Panc1 (cell line): ENCODE results near the gene FBXW12.

Experiments used
- CTCF ChIP-seq: fragments of 450-650 bp; IDR thresholded peaks from 2 replicates; pipeline ENCODE4 v1.5.1; 2017; ENCODE audit warnings: mild to moderate bottlenecking
- POLR2AphosphoS5 ChIP-seq: IDR thresholded peaks from 2 replicates; pipeline ENCODE4 v1.6.1; 2012; ENCODE audit warnings: mild to moderate bottlenecking, low read depth, low read length, moderate library complexity
- REST ChIP-seq, 2 experiments: IDR thresholded peaks; 2 replicates each; pipeline ENCODE4 v1.6.1; 2011 to 2012; ENCODE audit warnings: low read depth in 2 of 2, control low read depth in 1 of 2, low read length in 1 of 2, mild to moderate bottlenecking in 1 of 2, moderate library complexity in 1 of 2; ENCODE audit not compliant: insufficient read depth in 1 of 2
- TCF7L2 ChIP-seq: IDR thresholded peaks from 2 replicates; pipeline ENCODE4 v1.6.1; 2011; ENCODE audit warnings: mild to moderate bottlenecking, low read depth, low read length, inconsistent platforms

GRCh38 chr3:48436855-48437254 lies 64.8 kb downstream of the FBXW12 start:
- no peak for TF ChIP-seq POLR2AphosphoS5
- TF ChIP-seq REST (IDR thresholded peaks at IDR 0.05; ENCODE audit: insufficient read depth in 1 of 2, low read depth in 2 of 2, low read length in 1 of 2), result no peak
- no peak for TF ChIP-seq TCF7L2
- TF ChIP-seq CTCF, result no peak
